ENCODE measurements around the gene IL12A. TPM values are rescaled to one million over a fixed set of nuclear protein-coding genes. Genes with fewer than 3 reads are reported as not detected.

IL12A gene
- polyA plus RNA-seq, 1 donor from 2014 or later: not detected

- Histone ChIP-seq H3K9me2 (ENCODE audit: insufficient read depth, low read length) (no peaks in the 10 kb centered on the region), H2AFZ (ENCODE audit: low read depth, low read length) (no peak overlapping the region), H3K27ac (ENCODE audit: low read length) (no peak overlapping the region), H3K9me3 (ENCODE audit: low read length) (no peaks in the 10 kb centered on the region), H3K27me3 (ENCODE audit: insufficient read depth, low read depth, low read length) (no peaks in the 10 kb centered on the region), H3K9ac (ENCODE audit: low read length) (no peak overlapping the region), H3K4me2 (ENCODE audit: low read length) (no peak overlapping the region), H3K79me2 (replicated peaks; ENCODE audit: insufficient read depth, low read length) (no peaks in the 10 kb centered on the region), H3K36me3 (ENCODE audit: insufficient read depth, low read length) (no peaks in the 10 kb centered on the region), H3F3A (ENCODE audit: insufficient read depth, low read length, poor library complexity, severe bottlenecking) (no peaks in the 10 kb centered on the region), H4K20me1 (ENCODE audit: insufficient read depth) (no peaks in the 10 kb centered on the region), H3K4me3 (ENCODE audit: low read length) (no peak overlapping the region)
- TF ChIP-seq, protein P1, sequence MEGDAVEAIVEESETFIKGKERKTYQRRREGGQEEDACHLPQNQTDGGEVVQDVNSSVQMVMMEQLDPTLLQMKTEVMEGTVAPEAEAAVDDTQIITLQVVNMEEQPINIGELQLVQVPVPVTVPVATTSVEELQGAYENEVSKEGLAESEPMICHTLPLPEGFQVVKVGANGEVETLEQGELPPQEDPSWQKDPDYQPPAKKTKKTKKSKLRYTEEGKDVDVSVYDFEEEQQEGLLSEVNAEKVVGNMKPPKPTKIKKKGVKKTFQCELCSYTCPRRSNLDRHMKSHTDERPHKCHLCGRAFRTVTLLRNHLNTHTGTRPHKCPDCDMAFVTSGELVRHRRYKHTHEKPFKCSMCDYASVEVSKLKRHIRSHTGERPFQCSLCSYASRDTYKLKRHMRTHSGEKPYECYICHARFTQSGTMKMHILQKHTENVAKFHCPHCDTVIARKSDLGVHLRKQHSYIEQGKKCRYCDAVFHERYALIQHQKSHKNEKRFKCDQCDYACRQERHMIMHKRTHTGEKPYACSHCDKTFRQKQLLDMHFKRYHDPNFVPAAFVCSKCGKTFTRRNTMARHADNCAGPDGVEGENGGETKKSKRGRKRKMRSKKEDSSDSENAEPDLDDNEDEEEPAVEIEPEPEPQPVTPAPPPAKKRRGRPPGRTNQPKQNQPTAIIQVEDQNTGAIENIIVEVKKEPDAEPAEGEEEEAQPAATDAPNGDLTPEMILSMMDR (IDR thresholded peaks at IDR 0.05; ENCODE audit: poor library complexity, severe bottlenecking): no peak
- TF ChIP-seq TAF1 (IDR thresholded peaks at IDR 0.05; ENCODE audit: low read depth) (no peak), RAD21 (conservative IDR thresholded peaks at IDR 0.05) (no peak), EP300 (conservative IDR thresholded peaks at IDR 0.05; ENCODE audit: poor library complexity, severe bottlenecking) (no peak), POLR2AphosphoS5 (IDR thresholded peaks at IDR 0.05) (no peak), REST (IDR thresholded peaks at IDR 0.05; ENCODE audit: borderline replicate concordance) (no peak)
Measured at GRCh38 chr3:160009525-160009924, 20.9 kb downstream of the IL12A start.

- Histone ChIP-seq H3K9ac (ENCODE audit: low read length) (no peak overlapping the region), H2AFZ (ENCODE audit: low read depth, low read length) (no peak overlapping the region), H3K4me2 (ENCODE audit: low read length) (no peak overlapping the region), H4K20me1 (ENCODE audit: insufficient read depth) (no peaks in the 10 kb centered on the region), H3K27ac (ENCODE audit: low read length) (no peak overlapping the region), H3K79me2 (replicated peaks; ENCODE audit: insufficient read depth, low read length) (no peaks in the 10 kb centered on the region), H3K36me3 (ENCODE audit: insufficient read depth, low read length) (no peaks in the 10 kb centered on the region), H3F3A (ENCODE audit: insufficient read depth, low read length, poor library complexity, severe bottlenecking) (no peaks in the 10 kb centered on the region), H3K27me3 (ENCODE audit: insufficient read depth, low read depth, low read length) (no peaks in the 10 kb centered on the region), H3K9me3 (ENCODE audit: low read length) (no peaks in the 10 kb centered on the region), H3K9me2 (ENCODE audit: insufficient read depth, low read length) (no peaks in the 10 kb centered on the region), H3K4me3 (ENCODE audit: low read length) (no peak overlapping the region)
- TF ChIP-seq RAD21 (conservative IDR thresholded peaks at IDR 0.05) (no peak), MXI1 (conservative IDR thresholded peaks at IDR 0.05; ENCODE audit: poor library complexity, severe bottlenecking) (no peak), SMC3 (conservative IDR thresholded peaks at IDR 0.05; ENCODE audit: poor library complexity) (no peak), REST (IDR thresholded peaks at IDR 0.05; ENCODE audit: borderline replicate concordance) (no peak), POLR2AphosphoS5 (IDR thresholded peaks at IDR 0.05) (no peak), TAF1 (IDR thresholded peaks at IDR 0.05; ENCODE audit: low read depth) (no peak)
Measured at GRCh38 chr3:160010578-160010977, 21.9 kb downstream of the IL12A start.

Measured in neural cell (in vitro differentiated cells).